Duodenal mucosa (tissue), 2 donors: ENCODE measurements around the gene GOLGA8K.
"Not testable (repeated sequence)": the region's sequence is repeated elsewhere in the genome, so short reads cannot be mapped to it uniquely, and the experiment has no call there.

Experiments
- H3K27ac ChIP-seq: one replicate; pipeline ENCODE4 v1.7.0; 2013; ENCODE audit warnings: low read depth, low read length
- H3K27me3 ChIP-seq, 2 donors: one replicate each; pipeline ENCODE4 v1.7.0; 2013; ENCODE audit warnings: low read length in 2 of 2, control low read depth in 1 of 2; ENCODE audit not compliant: insufficient read depth in 2 of 2, control insufficient read depth in 1 of 2
- H3K36me3 ChIP-seq, 2 donors: one replicate each; pipeline ENCODE4 v1.7.0; 2013; ENCODE audit warnings: low read length in 2 of 2, control low read depth in 1 of 2; ENCODE audit not compliant: insufficient read depth in 2 of 2, control insufficient read depth in 1 of 2
- H3K4me1 ChIP-seq, 2 donors: one replicate each; pipeline ENCODE4 v1.7.0; 2013; ENCODE audit warnings: low read length in 2 of 2, control low read depth in 1 of 2; ENCODE audit not compliant: insufficient read depth in 2 of 2, control insufficient read depth in 1 of 2
- H3K4me3 ChIP-seq, 2 donors: one replicate each; pipeline ENCODE4 v1.7.0; 2013; ENCODE audit warnings: low read length in 2 of 2, low read depth in 1 of 2
- H3K9ac ChIP-seq, 2 donors: one replicate each; pipeline ENCODE4 v1.7.0; 2013; ENCODE audit warnings: low read length in 2 of 2, low read depth in 1 of 2
- H3K9me3 ChIP-seq, 2 donors: one replicate each; pipeline ENCODE4 v1.7.0; 2013; ENCODE audit warnings: low read length in 2 of 2, control low read depth in 1 of 2; ENCODE audit not compliant: control insufficient read depth in 1 of 2

Gene GOLGA8K

DNA sequence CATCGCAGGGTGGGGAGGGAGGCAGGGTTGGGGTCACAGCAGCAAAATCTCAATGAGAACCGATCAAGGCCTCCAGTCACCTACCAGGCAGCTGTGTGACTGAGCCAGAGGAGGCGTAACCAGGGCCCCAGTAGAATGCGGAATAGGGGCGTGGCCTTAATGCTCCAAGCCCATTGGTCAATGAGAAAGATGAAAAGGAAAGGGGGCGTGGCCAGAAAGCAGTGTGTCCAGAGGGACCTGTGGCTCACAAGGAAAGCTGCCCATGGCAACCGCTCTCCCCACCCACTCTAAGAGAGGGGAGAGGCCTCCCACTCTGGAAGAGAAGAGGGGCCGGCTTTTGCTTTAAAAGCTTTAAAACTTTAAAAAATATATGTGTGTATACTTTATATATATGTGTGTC is at the start of gene GOLGA8K:
TSS of gene GOLGA8K (minus strand) at position 101 of the 400 bp plus-strand sequence. CDS start at position 3, 98 bp downstream.
- H3K36me3 ChIP-seq, H3K27me3 ChIP-seq, H3K27ac ChIP-seq, H3K4me1 ChIP-seq, H3K4me3 ChIP-seq, H3K9ac ChIP-seq, H3K9me3 ChIP-seq: not testable (repeated sequence)

GRCh38 chr15:32440445-32440977 is 37.4 kb upstream of the GOLGA8K start:
- not testable (repeated sequence) for H3K4me1 ChIP-seq, H3K36me3 ChIP-seq, H3K27me3 ChIP-seq

GRCh38 chr15:32434102-32434963 is 31.2 kb upstream of the GOLGA8K start:
- not testable (repeated sequence) for H3K27ac ChIP-seq, H3K9me3 ChIP-seq, H3K36me3 ChIP-seq, H3K4me1 ChIP-seq, H3K9ac ChIP-seq, H3K4me3 ChIP-seq, H3K27me3 ChIP-seq

More at GRCh38 chr15:32440445-32440977, 37.4 kb upstream of the GOLGA8K start:
- H3K27ac ChIP-seq, H3K4me3 ChIP-seq, H3K9me3 ChIP-seq, H3K9ac ChIP-seq: not testable (repeated sequence)

GRCh38 chr15:32427635-32428034 is 24.5 kb upstream of the GOLGA8K start:
- H3K9ac ChIP-seq, H3K4me3 ChIP-seq, H3K27ac ChIP-seq, H3K9me3 ChIP-seq, H3K27me3 ChIP-seq, H3K36me3 ChIP-seq, H3K4me1 ChIP-seq: not testable (repeated sequence)

- not testable (repeated sequence) for H3K27ac ChIP-seq, H3K9me3 ChIP-seq, H3K4me1 ChIP-seq, H3K36me3 ChIP-seq, H3K27me3 ChIP-seq, H3K4me3 ChIP-seq, H3K9ac ChIP-seq
These were observed 23.4 kb upstream of the GOLGA8K start for GRCh38 chr15:32426511-32426910.

DNA sequence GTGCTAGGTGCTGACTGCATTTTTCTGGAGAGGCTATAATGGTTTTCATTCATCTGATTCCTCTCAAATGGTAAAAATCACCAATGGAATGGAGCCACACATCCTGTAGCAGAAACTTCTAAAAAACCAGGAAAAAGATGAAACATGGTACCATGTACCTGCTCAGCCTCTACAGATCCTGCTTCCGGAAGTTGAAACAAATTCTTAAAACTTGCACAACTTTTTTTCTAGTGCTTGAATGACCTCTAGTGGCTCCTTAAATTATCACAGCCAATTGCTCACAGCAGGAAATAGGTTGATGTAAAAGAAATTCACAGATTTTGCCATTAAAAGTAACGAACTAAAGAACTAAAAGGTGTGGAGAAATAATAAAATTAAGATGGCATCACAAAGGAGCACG is 4.8 kb upstream of the GOLGA8K start:
- H3K27ac ChIP-seq, H3K4me3 ChIP-seq, H3K4me1 ChIP-seq, H3K27me3 ChIP-seq, H3K9ac ChIP-seq, H3K36me3 ChIP-seq, H3K9me3 ChIP-seq: not testable (repeated sequence)

GRCh38 chr15:32396522-32396921 is 6.6 kb downstream of the GOLGA8K start:
- not testable (repeated sequence) for H3K9ac ChIP-seq

DNA sequence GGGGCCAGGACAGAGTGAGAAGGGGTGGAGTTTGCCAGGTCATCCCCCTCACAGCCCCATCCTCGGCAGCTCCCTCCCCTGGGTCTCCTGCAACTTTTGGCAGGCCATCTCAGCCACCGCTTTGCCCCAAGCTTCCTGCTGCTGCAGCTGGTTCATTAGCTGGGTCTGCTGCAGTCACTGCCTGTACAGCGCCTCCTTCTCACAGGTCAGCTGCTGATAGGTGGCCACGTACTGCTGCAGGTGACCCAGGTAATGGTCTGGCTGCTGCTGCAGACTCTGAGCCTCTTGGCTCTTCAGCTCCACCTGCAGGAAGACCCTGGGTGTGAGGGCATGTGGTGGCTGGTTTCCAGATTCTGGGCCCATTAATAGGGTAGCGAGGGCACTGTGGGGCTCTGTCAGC is 8.3 kb downstream of the GOLGA8K start:
- H3K9ac ChIP-seq, H3K9me3 ChIP-seq, H3K4me1 ChIP-seq: not testable (repeated sequence)

More at GRCh38 chr15:32396522-32396921, 6.6 kb downstream of the GOLGA8K start:
- H3K9me3 ChIP-seq, H3K27ac ChIP-seq, H3K36me3 ChIP-seq, H3K27me3 ChIP-seq, H3K4me3 ChIP-seq, H3K4me1 ChIP-seq: not testable (repeated sequence)

DNA sequence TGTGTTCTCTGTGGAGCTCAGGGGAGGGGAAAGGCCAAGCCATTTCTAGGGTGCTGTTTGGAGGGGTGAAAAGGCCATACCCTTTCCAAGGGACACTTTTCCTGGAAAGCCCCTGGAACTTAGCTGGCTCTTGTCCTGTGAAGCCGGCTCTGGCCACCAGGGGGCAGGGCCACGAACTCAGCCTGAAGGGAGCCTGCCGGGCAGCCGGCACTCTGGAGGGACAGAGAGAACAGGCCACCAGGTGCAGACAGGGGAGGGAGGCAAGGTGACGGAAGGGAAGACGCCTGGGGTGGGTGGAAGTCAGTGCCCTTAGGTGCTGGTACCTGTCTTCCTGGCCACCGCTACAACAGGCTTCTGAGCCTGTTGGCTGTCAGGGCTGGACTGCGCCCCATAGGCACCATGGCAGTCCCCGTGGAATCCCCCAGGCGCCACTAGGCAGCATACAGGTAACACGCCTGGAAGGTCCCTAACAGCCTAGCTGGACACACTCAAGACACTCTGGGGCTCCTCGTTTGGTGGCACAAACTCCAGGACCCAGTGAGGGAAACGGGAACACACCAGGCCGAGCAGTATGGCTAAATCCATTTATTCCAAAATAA is 14.9 kb downstream of the GOLGA8K start:
- H3K9ac ChIP-seq, H3K4me1 ChIP-seq, H3K9me3 ChIP-seq, H3K27me3 ChIP-seq, H3K27ac ChIP-seq, H3K4me3 ChIP-seq, H3K36me3 ChIP-seq: not testable (repeated sequence)

More for the DNA sequence above, 8.3 kb downstream of the GOLGA8K start:
- not testable (repeated sequence) for H3K4me3 ChIP-seq, H3K36me3 ChIP-seq, H3K27me3 ChIP-seq, H3K27ac ChIP-seq

DNA sequence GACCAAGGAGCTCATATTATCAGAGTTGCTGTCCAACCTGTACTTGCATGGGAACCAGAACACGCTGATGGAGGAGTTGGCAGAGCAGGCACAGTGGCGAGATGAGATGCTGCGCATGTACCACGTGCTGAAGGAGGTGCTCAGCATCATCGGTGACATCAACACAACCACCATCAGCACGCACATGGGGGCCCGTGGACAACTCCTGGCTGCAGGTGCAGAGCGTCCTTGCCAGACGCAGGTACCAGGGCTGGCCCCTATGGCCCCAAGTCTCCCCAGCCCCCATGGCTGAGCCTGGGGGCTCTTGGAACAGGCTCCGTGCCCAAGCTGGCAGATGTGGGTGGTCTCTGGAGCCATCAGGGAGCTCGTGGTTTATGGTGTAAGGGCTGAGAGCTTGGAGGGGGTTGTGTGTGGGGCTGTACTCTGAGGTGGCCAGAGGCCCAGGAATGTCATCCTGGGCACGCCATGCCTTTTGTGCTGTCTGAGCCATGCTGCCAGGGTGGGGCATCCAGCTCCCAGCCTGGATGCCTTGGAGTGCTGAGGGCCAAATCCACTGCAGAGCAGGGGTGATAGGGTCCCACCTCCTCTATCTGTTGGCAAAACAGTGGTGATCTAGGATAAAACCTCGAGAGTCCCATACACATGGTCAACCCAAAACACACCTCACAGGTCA is 17.1 kb downstream of the GOLGA8K start:
- H3K36me3 ChIP-seq, H3K27ac ChIP-seq, H3K4me3 ChIP-seq, H3K9ac ChIP-seq, H3K9me3 ChIP-seq, H3K27me3 ChIP-seq, H3K4me1 ChIP-seq: not testable (repeated sequence)
